ENCODE results near the gene CDKN2B-AS1. TPM values are rescaled to one million over a fixed set of nuclear protein-coding genes. Genes with fewer than 3 reads are reported as not detected.

The CDKN2B-AS1 gene
- total RNA-seq, 2 donors from 2014 or later: 39.7 to 73.7 TPM

- Histone ChIP-seq H3K36me3 (no peaks in the 10 kb centered on the region), H3K4me3 (no peak overlapping the region), H3K4me1 (peaks cover 1% of the 10 kb centered on the region), H3K27ac (no peak overlapping the region), H3K27me3 (peaks cover 100% of the 10 kb centered on the region), H3K9ac (ENCODE audit: low read depth in 2 of 2, low read length in 2 of 2) (no peak overlapping the region), H3K9me3 (no peaks in the 10 kb centered on the region)
- intact Hi-C loops (cut with DNase I): loop anchor here (5.0 kb wide), 1 partner anchor 38 kb away; the partner anchor contains the start of gene CDKN2B
- DNase-seq: no peak
- TF ChIP-seq, protein P1, sequence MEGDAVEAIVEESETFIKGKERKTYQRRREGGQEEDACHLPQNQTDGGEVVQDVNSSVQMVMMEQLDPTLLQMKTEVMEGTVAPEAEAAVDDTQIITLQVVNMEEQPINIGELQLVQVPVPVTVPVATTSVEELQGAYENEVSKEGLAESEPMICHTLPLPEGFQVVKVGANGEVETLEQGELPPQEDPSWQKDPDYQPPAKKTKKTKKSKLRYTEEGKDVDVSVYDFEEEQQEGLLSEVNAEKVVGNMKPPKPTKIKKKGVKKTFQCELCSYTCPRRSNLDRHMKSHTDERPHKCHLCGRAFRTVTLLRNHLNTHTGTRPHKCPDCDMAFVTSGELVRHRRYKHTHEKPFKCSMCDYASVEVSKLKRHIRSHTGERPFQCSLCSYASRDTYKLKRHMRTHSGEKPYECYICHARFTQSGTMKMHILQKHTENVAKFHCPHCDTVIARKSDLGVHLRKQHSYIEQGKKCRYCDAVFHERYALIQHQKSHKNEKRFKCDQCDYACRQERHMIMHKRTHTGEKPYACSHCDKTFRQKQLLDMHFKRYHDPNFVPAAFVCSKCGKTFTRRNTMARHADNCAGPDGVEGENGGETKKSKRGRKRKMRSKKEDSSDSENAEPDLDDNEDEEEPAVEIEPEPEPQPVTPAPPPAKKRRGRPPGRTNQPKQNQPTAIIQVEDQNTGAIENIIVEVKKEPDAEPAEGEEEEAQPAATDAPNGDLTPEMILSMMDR (IDR thresholded peaks at IDR 0.05): no peak
These were observed 25.3 kb upstream of the CDKN2B-AS1 start for GRCh38 chr9:21969011-21969940.

DNA sequence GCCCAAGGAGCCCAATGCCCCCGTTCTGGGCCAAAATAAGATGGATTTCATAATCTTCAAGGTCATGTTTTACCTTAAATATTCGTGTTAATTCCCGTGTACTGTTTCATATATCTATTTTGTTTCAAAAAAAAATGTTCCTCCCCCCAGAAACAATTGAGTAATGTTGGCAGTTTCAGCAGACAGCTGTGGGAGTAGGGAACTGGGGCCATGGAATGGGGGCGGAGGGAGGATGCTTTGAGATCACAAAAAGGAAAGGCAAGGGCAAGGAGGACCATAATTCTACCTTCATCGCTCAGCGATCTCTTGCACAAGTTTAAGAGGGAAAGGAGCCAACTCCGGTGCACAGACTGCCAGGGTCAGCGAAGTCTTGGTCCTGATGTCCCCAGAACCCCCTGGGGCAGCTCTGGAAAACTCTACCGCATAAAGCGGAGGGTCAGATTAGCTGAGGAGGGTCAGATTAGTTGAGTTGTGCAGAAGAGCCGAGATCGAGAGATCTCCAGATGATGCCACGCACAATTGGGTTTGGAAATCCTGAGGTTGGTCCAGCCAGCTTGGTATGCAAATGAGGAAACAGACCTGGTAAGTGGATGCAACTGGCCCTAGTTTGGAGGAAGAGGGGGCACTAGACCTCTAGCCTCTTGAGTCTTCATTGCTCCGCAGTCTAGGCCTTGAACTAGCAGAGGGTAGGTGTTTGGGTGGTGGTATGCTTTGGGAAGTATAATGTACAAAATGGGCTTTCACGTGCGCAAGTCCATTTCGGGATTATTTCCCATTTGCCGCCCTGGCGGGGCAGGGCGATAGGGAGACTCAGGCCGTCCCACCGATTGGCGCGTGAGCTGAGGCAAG is 24.4 kb upstream of the CDKN2B-AS1 start:
- H3K9me3 ChIP-seq: no peaks in the 10 kb centered on the region
- H3K9ac ChIP-seq (ENCODE audit: low read depth in 2 of 2, low read length in 2 of 2): no peak overlapping the region
- no peak overlapping the region for H3K4me3 ChIP-seq
- TF ChIP-seq, protein P1 (IDR thresholded peaks at IDR 0.05): no peak
- H3K4me1 ChIP-seq: peaks cover 5% of the 10 kb centered on the region
- peaks cover 100% of the 10 kb centered on the region for H3K27me3 ChIP-seq
- H3K27ac ChIP-seq: no peak overlapping the region
- DNase-seq: no peak
- no peaks in the 10 kb centered on the region for H3K36me3 ChIP-seq
- intact Hi-C loops (cut with DNase I): loop anchor here (5.0 kb wide), 1 partner anchor 37 kb away; the partner anchor contains the start of gene CDKN2B

DNA sequence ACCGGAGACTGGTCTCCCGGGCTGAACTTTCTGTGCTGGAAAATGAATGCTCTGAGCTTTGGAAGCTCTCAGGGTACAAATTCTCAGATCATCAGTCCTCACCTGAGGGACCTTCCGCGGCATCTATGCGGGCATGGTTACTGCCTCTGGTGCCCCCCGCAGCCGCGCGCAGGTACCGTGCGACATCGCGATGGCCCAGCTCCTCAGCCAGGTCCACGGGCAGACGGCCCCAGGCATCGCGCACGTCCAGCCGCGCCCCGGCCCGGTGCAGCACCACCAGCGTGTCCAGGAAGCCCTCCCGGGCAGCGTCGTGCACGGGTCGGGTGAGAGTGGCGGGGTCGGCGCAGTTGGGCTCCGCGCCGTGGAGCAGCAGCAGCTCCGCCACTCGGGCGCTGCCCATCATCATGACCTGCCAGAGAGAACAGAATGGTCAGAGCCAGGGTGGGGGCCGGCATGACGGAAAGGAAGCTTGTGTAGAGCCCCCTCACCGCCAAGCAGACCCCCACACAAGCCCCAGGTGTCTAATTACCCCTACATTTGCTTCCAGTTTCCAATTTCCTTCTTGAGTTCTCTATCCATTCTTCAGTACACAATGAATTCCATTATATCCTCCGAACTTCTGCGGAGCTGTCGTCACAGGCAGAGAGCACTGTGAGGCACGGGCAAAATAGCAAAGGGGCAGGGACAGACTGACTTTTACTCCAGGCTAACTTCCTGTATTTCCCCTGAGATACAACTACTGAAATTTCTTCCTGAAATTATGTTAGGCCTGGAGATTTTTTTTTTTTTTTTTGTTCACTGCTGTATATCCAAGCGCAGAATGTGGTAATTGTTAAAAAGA is 23.6 kb upstream of the CDKN2B-AS1 start:
- intact Hi-C loops (cut with DNase I): no loop called here
- Histone ChIP-seq H3K9ac (ENCODE audit: low read depth in 2 of 2, low read length in 2 of 2) (no peak overlapping the region), H3K9me3 (no peaks in the 10 kb centered on the region), H3K27me3 (peaks cover 100% of the 10 kb centered on the region), H3K27ac (no peak overlapping the region), H3K4me3 (no peak overlapping the region), H3K4me1 (peaks cover 5% of the 10 kb centered on the region), H3K36me3 (no peaks in the 10 kb centered on the region)
- DNase-seq: no peak
- TF ChIP-seq, protein P1 (IDR thresholded peaks at IDR 0.05): no peak

GRCh38 chr9:21972361-21972760 is 22.2 kb upstream of the CDKN2B-AS1 start:
- Histone ChIP-seq H3K9ac (ENCODE audit: low read depth in 2 of 2, low read length in 2 of 2) (no peak overlapping the region), H3K27me3 (peaks cover 98% of the 10 kb centered on the region), H3K4me3 (no peak overlapping the region), H3K27ac (no peak overlapping the region), H3K4me1 (peaks cover 5% of the 10 kb centered on the region), H3K36me3 (no peaks in the 10 kb centered on the region), H3K9me3 (no peaks in the 10 kb centered on the region)
- TF ChIP-seq, protein P1 (IDR thresholded peaks at IDR 0.05): no peak
- intact Hi-C loops (cut with DNase I): no loop called here
- DNase-seq: no peak

GRCh38 chr9:21974343-21974721 is 20.3 kb upstream of the CDKN2B-AS1 start:
- peaks cover 89% of the 10 kb centered on the region for H3K27me3 ChIP-seq
- no peak overlapping the region for H3K4me3 ChIP-seq
- no peak overlapping the region for H3K27ac ChIP-seq
- TF ChIP-seq, protein P1 (IDR thresholded peaks at IDR 0.05): no peak
- peaks cover 5% of the 10 kb centered on the region for H3K4me1 ChIP-seq
- H3K9ac ChIP-seq (ENCODE audit: low read depth in 2 of 2, low read length in 2 of 2): no peak overlapping the region
- no peaks in the 10 kb centered on the region for H3K9me3 ChIP-seq
- intact Hi-C loops (cut with DNase I): no loop called here
- DNase-seq: no peak
- H3K36me3 ChIP-seq: no peaks in the 10 kb centered on the region

Measured in colonic mucosa (tissue), 4 donors.